Islet of Langerhans (tissue), 1 donor: ENCODE data around the gene TSPAN9.

Experiments
- FAIRE-seq: peaks from one replicate; lab custom pipeline; 2011; peaks lifted over from hg19 to GRCh38; lab: Jason Lieb, UNC

The TSPAN9 gene

GRCh38 chr12:3250576-3250975 is 173.4 kb downstream of the TSPAN9 start:
- no peak for FAIRE-seq

DNA sequence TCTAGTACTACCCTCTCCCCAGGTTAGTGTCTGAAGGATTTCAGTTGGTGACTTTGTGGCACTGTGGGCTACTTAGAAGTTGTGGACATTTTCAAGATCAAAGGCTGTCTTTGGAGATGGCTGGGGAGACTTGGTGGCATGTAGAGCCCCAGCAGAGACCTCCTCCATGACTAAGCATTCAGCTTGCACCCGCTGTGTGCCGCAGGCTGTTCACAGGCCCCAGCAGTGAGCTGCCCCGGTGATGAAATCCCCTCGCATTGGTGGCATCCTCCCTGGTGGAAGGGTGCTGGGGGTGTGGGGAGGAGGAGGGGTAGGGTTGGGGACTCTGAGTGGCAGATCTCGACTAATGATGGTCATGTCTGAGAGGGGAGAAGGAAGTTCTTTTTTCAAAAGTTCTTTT is 173.9 kb downstream of the TSPAN9 start:
- no peak for FAIRE-seq

DNA sequence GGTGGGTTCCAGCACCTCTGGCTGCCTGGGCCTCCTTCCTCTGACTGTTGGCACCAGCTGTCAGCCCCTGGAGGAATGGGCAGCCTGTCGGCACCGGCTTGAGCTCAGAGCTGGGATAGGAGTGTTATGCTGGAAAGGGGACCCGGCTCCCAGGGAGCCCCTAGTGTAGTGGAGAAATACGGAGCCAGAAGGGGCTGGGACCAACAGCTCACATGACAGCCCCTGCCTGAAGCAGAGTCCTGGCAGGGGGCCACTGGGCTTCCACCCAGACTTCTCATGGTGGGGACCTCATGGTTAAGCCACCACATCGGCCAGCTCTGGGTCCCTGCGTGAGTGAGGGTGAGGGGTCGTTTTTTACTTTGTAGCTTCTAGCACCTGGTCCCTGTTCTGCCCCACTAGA is 174.5 kb downstream of the TSPAN9 start:
- FAIRE-seq = no peak

- FAIRE-seq = no peak
These were observed 175.3 kb downstream of the TSPAN9 start for GRCh38 chr12:3252450-3252891.

DNA sequence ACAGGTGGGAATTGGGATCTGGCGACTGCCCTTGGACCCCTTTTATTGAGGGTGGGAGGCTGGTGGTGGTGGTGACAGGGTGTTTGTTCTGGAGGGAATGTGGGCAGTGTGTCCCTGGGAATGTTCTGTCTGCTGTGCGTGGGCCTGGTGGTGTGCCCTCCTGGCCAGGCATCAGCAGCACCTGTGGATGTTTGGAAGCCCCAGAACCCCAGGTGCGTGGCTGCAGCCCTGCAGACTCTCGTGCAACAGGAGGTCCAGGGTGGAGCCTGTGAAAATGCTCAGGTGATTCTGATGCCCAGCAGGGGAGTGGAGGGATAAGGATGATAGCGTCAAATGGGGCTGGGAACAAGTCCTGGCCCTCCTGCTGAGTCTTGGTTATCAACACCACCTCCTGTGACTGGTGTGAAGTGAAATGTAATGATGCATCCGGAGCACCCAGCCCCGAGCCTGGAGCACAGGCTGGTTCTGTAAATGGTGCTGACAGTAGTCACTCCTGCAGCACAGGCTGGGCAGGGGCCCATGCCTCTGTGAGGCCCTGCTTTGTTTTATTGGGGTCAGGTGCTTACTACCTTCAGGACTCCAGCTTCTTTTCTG is 176.6 kb downstream of the TSPAN9 start:
- FAIRE-seq = no peak

DNA sequence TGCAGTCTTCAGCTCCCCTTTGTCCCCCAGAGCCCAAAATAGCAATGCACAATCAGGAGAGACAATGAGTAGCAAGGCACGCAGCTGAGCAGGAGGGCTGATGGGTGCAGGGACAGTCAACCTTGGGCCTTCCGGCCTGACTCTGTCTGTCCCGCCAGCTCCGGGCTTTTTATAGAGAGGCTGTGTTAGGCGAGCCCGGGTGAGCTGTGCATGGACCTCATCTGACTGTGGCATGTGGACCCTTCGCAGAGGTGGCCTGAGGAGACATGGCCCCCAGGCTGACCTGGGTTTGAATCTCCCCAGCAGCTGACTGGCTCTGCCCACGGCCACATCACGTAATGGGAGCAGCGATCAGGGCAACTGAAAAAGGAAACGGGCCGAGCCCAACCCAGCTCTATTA is 177.9 kb downstream of the TSPAN9 start:
- no peak for FAIRE-seq

DNA sequence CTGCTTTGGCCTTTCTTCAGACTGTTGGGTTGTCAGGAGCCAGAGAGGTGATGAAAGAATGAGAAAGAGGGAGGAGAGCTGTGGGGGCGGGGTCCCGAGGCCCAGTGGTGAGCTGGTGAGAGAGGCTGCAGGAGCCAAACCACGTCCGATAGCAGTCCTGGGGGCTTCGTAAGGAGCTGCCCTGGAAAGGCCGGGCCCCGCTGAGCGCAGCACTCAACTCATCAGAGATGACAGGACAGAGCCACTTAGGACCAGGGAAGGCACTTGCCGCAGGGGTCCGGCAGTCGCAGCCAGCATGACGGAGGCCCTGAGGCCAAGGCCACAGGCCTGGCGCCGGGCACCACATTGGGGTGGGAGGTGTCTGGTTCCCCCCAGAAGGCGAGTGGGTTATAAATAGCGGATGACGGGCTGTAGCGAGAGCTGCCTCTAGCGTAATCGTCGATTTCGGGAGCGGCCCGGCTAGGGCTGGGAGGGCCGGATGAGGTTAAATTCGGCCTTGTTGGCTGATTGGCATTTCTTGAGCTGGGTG is 179.0 kb downstream of the TSPAN9 start:
- FAIRE-seq = no peak

DNA sequence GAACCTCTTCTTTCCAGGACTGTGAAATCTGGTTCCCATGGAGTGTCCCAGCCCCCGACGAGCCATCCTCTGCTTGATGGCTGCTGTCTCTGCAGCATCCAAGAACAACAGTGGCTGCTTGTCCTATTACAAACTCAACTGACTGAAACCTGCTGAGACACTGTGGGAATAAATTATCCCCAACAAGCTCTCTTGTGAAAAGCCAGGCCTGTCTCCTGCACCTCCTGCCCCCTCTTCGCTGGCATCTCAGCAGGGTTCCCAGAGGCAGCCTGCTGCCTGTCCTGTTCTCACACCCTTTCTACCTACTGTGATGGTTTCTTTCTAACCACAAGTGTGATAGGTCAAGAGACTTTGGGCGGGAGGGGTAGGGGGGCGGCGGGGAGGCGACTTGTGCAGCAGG is 180.2 kb downstream of the TSPAN9 start:
- FAIRE-seq = no peak

DNA sequence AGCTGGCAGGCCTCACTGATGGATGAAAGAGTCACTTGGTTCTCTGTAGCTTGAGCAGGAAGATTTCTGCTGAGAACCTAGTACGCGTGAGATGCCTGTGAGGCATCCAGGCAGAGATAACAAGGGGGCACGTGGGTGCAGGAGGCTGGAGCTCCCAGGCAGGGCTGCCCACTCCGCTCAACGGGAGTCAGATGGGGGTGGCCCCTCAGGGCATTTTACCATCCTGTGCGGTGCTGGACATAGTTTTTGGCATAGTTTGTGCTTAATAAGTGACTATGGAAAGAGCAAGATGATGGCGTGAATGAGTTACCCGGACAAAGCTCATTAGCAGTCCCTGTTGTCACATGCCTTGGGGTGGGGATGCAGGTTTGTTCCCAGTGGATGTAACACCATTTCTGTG is 182.8 kb downstream of the TSPAN9 start:
- FAIRE-seq = no peak

GRCh38 chr12:3261782-3262359 is 184.7 kb downstream of the TSPAN9 start:
- FAIRE-seq = no peak

DNA sequence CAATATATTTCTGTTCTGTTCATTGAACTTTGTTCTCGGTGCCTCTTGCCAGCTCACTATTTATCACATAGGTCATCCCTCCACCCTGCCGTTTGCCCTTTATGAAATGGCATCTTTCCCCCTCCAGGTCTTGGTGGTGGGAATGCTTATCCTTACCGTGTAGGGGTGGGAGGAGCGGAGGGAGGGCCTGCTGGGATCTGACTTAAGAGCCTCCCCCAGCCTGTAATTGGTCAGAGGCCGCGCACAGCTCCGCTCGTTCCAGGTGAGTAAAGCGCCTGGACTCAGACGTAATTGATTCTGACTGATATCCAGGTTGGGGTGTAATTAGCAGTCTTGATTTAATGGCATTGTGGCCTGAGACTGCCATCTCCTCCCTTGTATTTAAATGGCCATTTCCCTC is 185.3 kb downstream of the TSPAN9 start:
- FAIRE-seq = no peak

GRCh38 chr12:3263282-3263681 is 186.1 kb downstream of the TSPAN9 start:
- FAIRE-seq = no peak

DNA sequence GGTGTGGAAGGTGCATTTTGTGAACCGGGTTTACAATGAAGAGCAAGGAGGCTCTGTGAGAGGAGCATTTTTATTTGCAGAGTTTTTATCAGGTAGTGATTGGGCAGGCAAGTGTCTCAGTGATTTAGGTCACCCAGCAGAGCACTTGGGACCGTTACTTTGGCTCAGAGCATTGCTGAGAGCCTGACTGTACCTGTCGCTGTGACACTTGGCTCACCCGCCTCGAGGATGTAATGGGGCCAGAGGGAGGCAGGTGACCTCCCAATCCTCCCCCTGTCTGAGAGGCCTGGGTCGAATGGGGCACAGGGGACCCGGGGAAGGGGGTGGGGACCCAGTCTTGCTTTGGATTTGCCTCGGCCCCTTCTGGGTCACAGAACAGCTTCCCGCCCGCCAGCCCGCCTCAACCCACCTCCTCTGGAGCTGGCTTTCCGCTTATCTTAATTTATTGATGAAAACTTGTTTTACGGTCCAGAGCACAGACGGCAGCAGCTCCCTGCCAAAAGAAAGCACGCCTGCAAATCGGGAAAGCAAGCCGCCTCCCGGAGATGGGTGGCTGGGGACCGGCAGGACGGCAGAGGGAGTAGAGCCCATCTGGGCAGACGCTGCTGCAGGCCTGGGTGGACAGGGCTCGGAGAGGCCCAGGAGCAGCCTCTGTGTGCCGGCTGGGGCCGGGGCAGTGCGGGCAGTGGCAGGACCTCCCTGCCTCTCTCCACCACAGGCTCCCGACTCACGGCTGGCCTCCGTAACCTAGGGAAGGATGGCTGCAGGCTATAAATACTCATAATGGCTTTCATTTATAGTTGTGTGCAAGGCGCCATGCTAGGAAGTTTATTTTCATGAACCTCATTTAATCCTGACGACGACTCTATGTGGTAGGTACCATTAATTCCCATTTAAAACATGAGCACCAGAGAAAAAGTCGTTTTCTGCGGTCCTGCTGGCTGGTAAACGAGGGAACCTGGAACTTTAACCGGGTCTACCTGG is 187.1 kb downstream of the TSPAN9 start:
- FAIRE-seq = no peak

GRCh38 chr12:3265406-3265805 is 188.2 kb downstream of the TSPAN9 start:
- no peak for FAIRE-seq

DNA sequence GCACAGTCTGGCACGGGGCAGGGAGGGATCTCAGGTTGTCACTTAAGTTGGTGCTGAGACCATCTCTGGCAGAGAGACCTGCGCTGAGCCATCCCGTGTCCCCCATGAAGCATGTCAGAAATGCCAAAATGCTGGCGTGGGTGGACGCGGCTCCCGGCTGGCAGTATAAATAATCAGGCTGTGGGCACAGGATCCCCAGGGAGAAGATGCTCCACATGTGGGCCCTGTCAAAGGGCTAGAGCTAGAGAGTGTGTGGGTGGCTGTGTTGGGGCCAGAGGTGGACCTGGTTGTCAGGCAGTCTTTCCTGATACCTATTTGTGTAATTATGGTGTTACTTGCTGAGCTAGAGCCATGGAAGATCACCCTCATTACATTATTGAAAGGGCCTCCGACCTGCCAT is 189.5 kb downstream of the TSPAN9 start:
- no peak for FAIRE-seq

GRCh38 chr12:3267690-3268089 is 190.5 kb downstream of the TSPAN9 start:
- FAIRE-seq = no peak

DNA sequence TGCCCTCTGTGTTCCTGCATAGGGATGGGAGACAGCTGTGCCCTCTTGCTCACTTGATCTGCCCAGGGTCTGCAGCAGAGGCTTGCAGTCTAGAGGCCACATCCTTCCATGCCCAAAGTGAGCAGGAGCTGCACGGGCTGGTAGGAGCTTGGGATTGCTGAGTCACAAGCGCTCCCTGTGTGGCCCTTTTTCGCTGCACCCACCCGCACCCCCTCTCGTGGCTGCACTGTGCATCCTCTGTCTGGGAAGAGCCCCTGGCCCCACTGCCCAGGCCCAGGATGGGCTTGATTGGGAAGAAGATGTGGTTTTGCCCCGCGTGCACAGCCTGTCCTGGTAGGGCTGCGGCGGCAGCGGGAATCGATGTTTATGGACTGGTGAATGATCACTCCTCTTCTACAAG is 192.4 kb downstream of the TSPAN9 start:
- no peak for FAIRE-seq

DNA sequence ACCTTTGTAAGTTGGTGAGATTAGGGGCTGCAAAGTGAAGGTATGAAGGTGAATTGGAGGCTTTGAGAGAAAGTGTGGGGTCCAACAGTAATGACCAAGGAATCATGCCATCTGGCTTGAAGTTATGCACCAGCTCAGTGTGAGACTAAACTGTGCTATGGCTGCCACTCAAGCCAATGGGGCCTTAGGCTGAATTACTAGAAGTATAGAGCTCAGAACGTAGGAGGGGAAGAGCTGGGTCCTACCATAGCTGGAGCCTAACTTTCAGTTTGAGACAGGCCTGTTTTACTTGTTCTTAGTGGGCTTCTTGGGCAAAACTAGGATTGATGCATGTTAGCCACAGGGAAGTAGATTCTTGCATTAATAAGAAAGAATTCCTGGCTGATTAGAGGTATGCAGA is 194.0 kb downstream of the TSPAN9 start:
- FAIRE-seq = no peak

DNA sequence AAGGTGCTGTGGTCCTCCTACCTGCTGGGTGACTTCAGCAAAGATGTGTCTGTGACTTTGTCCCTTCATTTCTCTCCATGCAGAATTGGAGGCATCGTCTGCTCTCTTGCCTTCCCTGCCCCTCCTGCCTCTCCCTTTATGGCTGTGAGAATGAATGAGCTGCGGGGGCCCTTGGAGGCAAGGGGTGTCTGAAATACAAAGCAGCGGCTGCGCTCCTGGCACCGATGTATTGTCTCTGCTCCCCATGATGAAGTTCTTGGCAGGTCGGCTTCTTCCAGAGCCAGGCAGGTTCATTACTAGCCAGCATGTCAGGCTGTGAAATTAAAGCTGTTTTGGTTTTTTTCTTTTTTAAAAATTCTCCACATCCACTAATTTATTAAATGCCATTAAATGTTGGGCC is 194.5 kb downstream of the TSPAN9 start:
- no peak for FAIRE-seq

DNA sequence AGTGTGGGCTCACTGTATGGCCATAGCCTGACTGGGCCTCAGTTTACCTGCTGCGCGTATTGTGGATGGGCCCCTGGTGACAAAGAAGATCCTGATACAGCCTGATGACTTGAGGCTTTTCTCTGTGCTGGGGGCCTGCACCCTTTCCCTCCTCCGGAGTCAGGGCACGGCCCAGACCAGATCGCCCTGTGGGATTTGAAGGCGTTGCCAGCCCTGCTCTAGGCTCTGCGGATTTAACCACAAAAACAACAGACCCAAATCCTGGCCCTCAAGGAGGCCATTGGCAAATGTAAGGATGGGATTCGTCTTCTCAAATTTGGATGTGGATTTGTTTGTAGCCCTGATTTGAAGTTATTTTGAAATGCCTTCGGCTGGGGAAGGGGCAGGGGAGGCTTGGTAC is 195.8 kb downstream of the TSPAN9 start:
- FAIRE-seq = no peak

- no peak for FAIRE-seq
These were observed 196.3 kb downstream of the TSPAN9 start for GRCh38 chr12:3273409-3273853.

GRCh38 chr12:3274664-3275063 is 197.5 kb downstream of the TSPAN9 start:
- no peak for FAIRE-seq
